ENCODE results near the gene GABRP.

Gene GABRP

GRCh38 chr5:170783498-170784247, at the start of gene GABRP:
TSS of gene GABRP (plus strand) at chr5:170783725. CDS start at chr5:170788616, 4,891 bp downstream.
- no peak for TF ChIP-seq CTCF (IDR thresholded peaks at IDR 0.05; ENCODE audit: extremely low read depth, insufficient read depth, missing control alignments)
- DNase-seq (ENCODE audit: low spot score): no peak
- in situ Hi-C loops (cut with MboI; ENCODE audit: low pct_unique_long_range_greater_than_20kb, low sequenced_read_pairs, unreplicated experiment): no loop called here

GRCh38 chr5:170736966-170737365, 46.6 kb upstream of the GABRP start:
- DNase-seq (ENCODE audit: low spot score): no peak
- TF ChIP-seq CTCF (IDR thresholded peaks at IDR 0.05; ENCODE audit: extremely low read depth, insufficient read depth, missing control alignments): no peak
- in situ Hi-C loops (cut with MboI; ENCODE audit: low pct_unique_long_range_greater_than_20kb, low sequenced_read_pairs, unreplicated experiment): loop anchor here (25.0 kb wide), 1 partner anchor 600 kb away; no protein-coding TSS in a partner anchor

- DNase-seq (ENCODE audit: low spot score): no peak
- TF ChIP-seq CTCF (IDR thresholded peaks at IDR 0.05; ENCODE audit: extremely low read depth, insufficient read depth, missing control alignments): no peak
- in situ Hi-C loops (cut with MboI; ENCODE audit: low pct_unique_long_range_greater_than_20kb, low sequenced_read_pairs, unreplicated experiment): loop anchor here (25.0 kb wide), 1 partner anchor 600 kb away; no protein-coding TSS in a partner anchor
These were observed 45.9 kb upstream of the GABRP start for GRCh38 chr5:170737591-170737990.

- in situ Hi-C loops (cut with MboI; ENCODE audit: low pct_unique_long_range_greater_than_20kb, low sequenced_read_pairs, unreplicated experiment): loop anchor here (25.0 kb wide), 1 partner anchor 598 kb away; no protein-coding TSS in a partner anchor
- DNase-seq (ENCODE audit: low spot score): no peak
- no peak for TF ChIP-seq CTCF (IDR thresholded peaks at IDR 0.05; ENCODE audit: extremely low read depth, insufficient read depth, missing control alignments)
These were observed 44.7 kb upstream of the GABRP start for GRCh38 chr5:170738840-170739239.

GRCh38 chr5:170739446-170739845, 44.1 kb upstream of the GABRP start:
- no peak for DNase-seq (ENCODE audit: low spot score)
- in situ Hi-C loops (cut with MboI; ENCODE audit: low pct_unique_long_range_greater_than_20kb, low sequenced_read_pairs, unreplicated experiment): loop anchor here (25.0 kb wide), 1 partner anchor 598 kb away; no protein-coding TSS in a partner anchor
- no peak for TF ChIP-seq CTCF (IDR thresholded peaks at IDR 0.05; ENCODE audit: extremely low read depth, insufficient read depth, missing control alignments)

- in situ Hi-C loops (cut with MboI; ENCODE audit: low pct_unique_long_range_greater_than_20kb, low sequenced_read_pairs, unreplicated experiment): loop anchor here (25.0 kb wide), 1 partner anchor 597 kb away; no protein-coding TSS in a partner anchor
- no peak for TF ChIP-seq CTCF (IDR thresholded peaks at IDR 0.05; ENCODE audit: extremely low read depth, insufficient read depth, missing control alignments)
- no peak for DNase-seq (ENCODE audit: low spot score)
These were observed 42.8 kb upstream of the GABRP start for GRCh38 chr5:170740551-170741205.

Data from GM13977 (cell line).